Left kidney (tissue), 2 donors: ENCODE data around the gene ANGPTL4. TPM values are rescaled to one million over a fixed set of nuclear protein-coding genes. Genes with fewer than 3 reads are reported as not detected.
"Not testable (repeated sequence)": the region's sequence is repeated elsewhere in the genome, so short reads cannot be mapped to it uniquely, and the experiment has no call there.

ENCODE experiments used
- DNase-seq: peaks from one replicate; pipeline ENCODE4 v3.0.0-alpha.2; 2013
- polyA plus RNA-seq: library from polyadenylated mRNA; unstranded; fragments of 120-200 nt; gene quantifications from one replicate; pipeline ENCODE4 v1.2.1, GENCODE V29; 2013; ENCODE audit not compliant: insufficient read length

The ANGPTL4 gene
- polyA plus RNA-seq, 1 donor, result 3.6 TPM

- DNase-seq, result no peak
Measured at GRCh38 chr19:8388612-8388958, 24.6 kb downstream of the ANGPTL4 start.

- DNase-seq, result peak; percentile 100
Measured at GRCh38 chr19:8389891-8390616, 26.1 kb downstream of the ANGPTL4 start, which contains the start of gene RAB11B. Gene RAB11B, plus strand, starts transcription at chr19:8390360. Its CDS starts 57 bp downstream, at chr19:8390417.

- peak; percentile 89 for DNase-seq
Measured at GRCh38 chr19:8390617-8390981, 26.6 kb downstream of the ANGPTL4 start.

DNA sequence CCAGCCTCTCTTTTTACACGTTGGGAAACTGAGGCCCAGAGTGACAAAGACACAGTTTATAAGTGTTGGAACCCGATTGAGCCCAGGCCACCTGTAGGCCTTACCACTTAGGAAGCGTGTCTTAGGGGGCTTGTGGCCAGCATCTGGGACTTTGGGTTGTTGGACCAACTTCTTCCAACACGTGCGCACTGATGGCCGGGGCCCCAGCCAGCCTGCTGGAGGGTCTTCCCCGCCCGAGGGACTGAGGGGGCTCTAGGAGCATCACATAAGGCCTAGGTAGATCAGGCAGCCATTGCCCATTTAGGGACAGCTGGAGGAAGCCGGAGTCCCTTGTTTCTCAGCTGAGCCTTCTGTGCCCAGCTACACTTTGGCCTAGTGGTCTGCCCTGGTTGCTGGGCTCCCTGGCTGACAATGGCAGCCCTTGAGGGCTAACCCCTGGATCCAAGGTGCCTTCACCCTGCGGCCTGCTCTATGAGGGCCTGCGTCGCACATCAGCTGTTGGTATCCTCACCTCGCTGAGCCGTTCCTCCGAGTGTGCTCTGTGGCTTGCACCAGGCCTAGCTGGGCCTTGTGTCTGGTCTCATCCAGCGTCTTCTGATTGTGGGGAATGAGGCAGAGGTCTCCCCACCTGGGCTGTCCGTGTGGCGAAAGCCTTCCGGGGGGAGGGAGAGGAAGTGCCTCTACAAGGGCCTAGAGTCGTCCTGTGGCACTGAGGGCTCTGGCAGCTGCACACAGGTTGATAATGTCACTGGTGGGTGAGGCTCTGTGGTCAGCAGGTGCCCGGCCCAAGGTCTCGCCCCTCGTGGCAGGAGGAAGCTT lies 27.5 kb downstream of the ANGPTL4 start:
- DNase-seq, result no peak

DNA sequence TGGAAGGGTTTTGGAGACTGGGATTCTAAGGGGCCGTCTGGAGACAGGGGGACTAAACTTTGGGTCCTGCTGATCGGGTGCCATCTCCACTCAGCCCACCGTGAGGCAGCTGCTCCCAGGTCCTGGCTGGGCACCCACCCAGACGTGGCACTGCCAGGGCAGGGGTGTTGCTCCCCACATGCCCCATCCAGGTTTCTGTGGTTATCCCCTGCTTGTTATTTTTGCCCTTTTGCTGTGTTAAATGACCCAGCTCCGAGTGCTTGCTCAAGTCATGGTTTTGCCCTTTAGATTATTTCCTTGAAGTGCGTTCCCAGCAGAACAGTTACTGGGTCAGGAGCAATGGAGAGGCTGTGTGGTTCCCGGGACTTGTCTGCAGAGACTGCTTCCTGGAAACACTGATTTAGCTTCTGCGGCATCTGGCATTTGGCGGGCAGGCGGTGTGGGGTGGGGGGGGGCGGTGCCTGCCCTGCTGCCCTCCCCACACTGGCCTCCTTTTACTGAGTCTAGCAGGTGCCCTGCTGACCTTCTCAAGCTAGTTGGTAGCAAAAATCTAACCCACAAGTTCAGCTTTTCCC lies 28.1 kb downstream of the ANGPTL4 start:
- no peak for DNase-seq

DNA sequence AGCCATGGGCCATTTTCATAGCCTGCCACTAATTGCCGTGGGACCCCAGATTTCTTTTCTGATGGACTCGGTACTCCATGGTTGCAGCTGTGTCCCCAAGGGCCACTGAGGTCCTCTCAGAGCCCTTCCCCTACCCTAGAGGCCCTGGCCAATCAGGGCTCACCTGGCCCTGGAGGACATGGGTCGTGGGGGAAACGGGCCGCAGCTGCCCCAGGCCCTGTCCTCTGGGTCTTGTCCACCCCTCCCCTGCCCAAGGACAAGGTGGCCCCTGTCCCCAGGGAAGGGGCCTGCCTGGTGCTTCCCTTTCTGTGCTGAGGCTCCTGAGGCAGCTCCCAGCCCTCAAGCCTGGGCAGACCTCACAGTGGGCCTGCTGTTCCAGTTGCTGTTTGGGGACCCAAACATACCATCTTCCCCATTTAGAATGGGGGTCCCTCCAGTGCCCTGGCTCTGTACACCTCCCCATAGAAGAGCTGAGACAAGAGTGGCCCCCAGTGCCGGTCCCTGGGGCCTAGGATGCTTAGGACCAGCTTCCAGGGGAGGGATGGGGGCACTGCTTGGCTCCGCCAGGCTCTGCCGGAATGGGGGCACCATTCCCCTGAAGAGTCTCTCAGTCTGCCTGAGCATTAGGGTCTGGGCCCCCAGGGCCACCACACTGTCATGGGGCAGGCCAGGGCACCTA lies 29.4 kb downstream of the ANGPTL4 start:
- no peak for DNase-seq

DNA sequence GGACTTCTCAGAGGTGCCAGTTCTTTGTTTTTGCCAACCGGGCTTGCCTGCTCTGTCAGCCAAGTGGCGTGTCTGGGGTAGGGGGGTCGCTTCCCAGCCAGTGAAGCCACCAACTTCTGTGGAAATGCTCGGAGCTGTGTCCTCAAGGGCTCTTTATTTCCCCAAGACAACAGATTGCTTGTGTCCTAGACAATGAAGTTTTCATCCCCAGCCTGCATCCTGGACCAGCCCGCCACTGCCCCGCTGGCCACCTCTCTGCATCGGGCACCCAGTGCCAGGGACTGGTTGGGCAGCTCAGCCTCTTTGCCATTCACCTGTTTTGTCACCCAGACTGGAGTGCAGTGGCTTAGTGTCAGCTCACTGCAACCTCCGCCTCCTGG lies 29.9 kb downstream of the ANGPTL4 start:
- DNase-seq, result no peak

DNA sequence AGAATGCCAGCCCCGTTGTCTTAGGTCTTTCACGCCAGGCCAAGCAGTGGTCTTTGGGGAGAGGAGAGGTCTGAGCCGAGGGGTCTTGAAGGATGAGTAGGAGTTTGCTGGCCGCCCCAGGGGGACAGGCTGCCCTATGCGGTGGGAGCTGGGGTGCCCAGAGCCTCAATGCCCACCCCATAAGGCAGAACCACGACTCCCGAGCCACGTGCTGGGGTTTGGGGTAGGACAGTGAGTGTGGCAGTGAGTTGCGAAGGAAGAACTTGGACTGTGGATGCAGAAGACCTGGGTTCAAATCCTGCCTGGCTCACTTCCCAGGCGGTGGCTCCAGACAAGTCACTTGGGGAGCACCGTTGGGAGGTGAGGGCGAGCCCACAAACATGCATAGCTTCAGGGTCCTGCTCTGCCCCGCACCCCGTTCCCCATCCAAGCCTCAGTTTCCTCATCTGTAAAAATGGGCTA lies 31.7 kb downstream of the ANGPTL4 start:
- DNase-seq, result no peak

- no peak for DNase-seq
Measured at GRCh38 chr19:8396185-8396562, 32.2 kb downstream of the ANGPTL4 start.

- DNase-seq, result no peak
Measured at GRCh38 chr19:8396563-8397203, 32.7 kb downstream of the ANGPTL4 start.

- no peak for DNase-seq
Measured at GRCh38 chr19:8397271-8397670, 33.3 kb downstream of the ANGPTL4 start.

- no peak for DNase-seq
Measured at GRCh38 chr19:8397746-8398310, 33.9 kb downstream of the ANGPTL4 start.

GRCh38 chr19:8398311-8398771 lies 34.4 kb downstream of the ANGPTL4 start:
- DNase-seq, result peak; percentile 50

- no peak for DNase-seq
Measured at GRCh38 chr19:8399681-8400188, 35.8 kb downstream of the ANGPTL4 start.

- DNase-seq, result no peak
Measured at GRCh38 chr19:8401981-8402411, 38.0 kb downstream of the ANGPTL4 start.

- DNase-seq, result no peak
Measured at GRCh38 chr19:8403098-8403819, 39.3 kb downstream of the ANGPTL4 start.

DNA sequence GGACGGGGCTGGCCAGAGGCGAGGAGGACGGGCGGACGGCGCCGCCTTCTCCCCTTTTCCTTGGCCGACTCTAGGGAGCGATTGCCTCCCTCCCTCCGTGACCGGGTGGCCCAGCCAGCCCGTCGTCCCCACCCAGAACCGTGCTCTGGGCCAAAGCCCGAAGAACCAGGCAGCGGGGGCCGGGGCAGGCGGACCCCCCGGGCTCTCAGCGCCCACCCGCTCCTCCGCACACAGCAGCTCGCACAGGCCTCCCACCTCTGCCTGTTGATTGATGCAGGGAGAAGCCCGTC lies 39.8 kb downstream of the ANGPTL4 start:
- no peak for DNase-seq

DNA sequence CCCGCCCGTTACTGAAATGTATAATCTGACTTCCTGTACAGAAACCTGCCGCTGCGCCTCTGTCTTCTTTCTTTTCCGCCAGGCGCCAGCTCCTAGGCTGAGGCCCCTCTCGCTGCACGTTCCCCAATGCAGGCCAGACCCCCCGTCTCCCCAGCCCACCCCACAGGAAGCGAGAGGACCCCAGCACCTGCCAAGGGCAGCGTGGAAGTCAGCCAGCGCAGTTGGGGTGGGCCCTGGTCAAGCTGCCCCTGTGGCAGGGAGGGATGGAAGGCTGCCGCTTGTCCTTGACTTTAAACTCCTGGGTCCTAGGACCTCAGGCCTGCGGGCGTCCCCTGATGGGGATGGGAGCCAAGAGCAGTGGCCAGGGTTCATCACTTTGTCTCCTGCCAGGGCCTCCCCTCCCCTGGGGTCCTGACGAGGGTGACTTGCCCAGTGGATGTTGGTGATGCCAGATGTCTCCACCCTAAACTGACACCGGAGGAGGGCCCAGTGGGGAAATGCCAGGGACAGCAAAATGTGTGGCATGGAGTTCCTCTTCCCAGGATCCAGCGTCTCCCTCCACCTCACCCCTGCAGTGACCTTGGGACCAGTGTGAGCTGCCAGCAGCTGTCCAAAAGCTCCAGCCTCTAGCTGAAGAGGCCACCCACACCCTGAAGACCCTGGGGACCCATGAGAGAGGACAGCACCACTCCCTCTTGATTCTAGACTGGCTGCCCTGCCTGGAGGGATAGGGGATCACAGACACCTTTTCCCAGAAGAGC lies 40.6 kb downstream of the ANGPTL4 start:
- no peak for DNase-seq

DNA sequence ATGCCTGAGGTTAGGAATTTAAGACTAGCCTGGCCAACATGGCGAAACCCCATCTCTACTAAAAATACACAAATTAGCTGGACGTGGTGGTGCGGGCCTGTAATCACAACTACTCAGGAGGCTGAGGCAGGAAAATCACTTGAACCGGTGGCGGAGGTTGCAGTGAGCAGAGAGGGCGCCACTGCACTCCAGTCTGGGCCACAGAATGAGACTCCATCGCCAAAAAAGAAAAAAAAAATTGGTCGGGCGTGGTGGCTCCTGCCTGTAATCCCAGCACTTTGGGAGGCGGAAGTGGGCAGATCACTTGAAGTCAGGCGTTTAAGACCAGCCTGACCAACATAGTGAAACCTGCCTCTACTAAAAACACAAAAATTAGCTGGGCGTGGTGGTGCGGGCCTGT lies 46.8 kb downstream of the ANGPTL4 start:
- DNase-seq, result not testable (repeated sequence)
